HG03066 (cell line): ENCODE results near the gene RCOR1.
"Not testable (repeated sequence)": the region's sequence is repeated elsewhere in the genome, so short reads cannot be mapped to it uniquely, and the experiment has no call there.

ENCODE experiments used
- ATAC-seq: cut with Tn5 transposase; IDR thresholded peaks from one replicate; pipeline ENCODE4 v1.9.1; 2021; ENCODE audit warnings: low read depth; ENCODE audit not compliant: unreplicated experiment

RCOR1 gene

GRCh38 chr14:102591944-102592762 is at the start of gene RCOR1:
Gene RCOR1, plus strand, starts transcription at chr14:102592649. Its CDS starts 238 bp downstream, at chr14:102592887.
- ATAC-seq, result peak; percentile 68

- no peak for ATAC-seq
These were observed 48.3 kb upstream of the RCOR1 start for GRCh38 chr14:102544046-102544746.

- ATAC-seq, result no peak
These were observed 47.5 kb upstream of the RCOR1 start for GRCh38 chr14:102544747-102545460.

- ATAC-seq, result no peak
These were observed 46.8 kb upstream of the RCOR1 start for GRCh38 chr14:102545461-102546265.

- no peak for ATAC-seq
These were observed 43.7 kb upstream of the RCOR1 start for GRCh38 chr14:102548616-102549240.

GRCh38 chr14:102550927-102551401 is 41.5 kb upstream of the RCOR1 start:
- ATAC-seq, result not testable (repeated sequence)

GRCh38 chr14:102551995-102552705 is 40.3 kb upstream of the RCOR1 start:
- no peak for ATAC-seq

- ATAC-seq, result no peak
These were observed 37.3 kb upstream of the RCOR1 start for GRCh38 chr14:102554821-102555819.

- ATAC-seq, result no peak
These were observed 36.3 kb upstream of the RCOR1 start for GRCh38 chr14:102556098-102556677.

- ATAC-seq, result no peak
These were observed 34.8 kb upstream of the RCOR1 start for GRCh38 chr14:102557434-102558226.

- no peak for ATAC-seq
These were observed 33.9 kb upstream of the RCOR1 start for GRCh38 chr14:102558556-102558955.

GRCh38 chr14:102560458-102561261 is 31.8 kb upstream of the RCOR1 start:
- ATAC-seq, result no peak

- ATAC-seq, result peak; percentile 57
These were observed 27.0 kb upstream of the RCOR1 start for GRCh38 chr14:102565331-102565887.

GRCh38 chr14:102565959-102566358 is 26.5 kb upstream of the RCOR1 start:
- ATAC-seq, result no peak

- ATAC-seq, result no peak
These were observed 24.3 kb upstream of the RCOR1 start for GRCh38 chr14:102568115-102568614.
